HG03565 (cell line): ENCODE results near the gene DENND2D.

Experiments
- ATAC-seq: cut with Tn5 transposase; IDR thresholded peaks from one replicate; pipeline ENCODE4 v1.9.1; 2021; ENCODE audit warnings: mild to moderate bottlenecking, moderate library complexity; ENCODE audit not compliant: unreplicated experiment

DENND2D gene

DNA sequence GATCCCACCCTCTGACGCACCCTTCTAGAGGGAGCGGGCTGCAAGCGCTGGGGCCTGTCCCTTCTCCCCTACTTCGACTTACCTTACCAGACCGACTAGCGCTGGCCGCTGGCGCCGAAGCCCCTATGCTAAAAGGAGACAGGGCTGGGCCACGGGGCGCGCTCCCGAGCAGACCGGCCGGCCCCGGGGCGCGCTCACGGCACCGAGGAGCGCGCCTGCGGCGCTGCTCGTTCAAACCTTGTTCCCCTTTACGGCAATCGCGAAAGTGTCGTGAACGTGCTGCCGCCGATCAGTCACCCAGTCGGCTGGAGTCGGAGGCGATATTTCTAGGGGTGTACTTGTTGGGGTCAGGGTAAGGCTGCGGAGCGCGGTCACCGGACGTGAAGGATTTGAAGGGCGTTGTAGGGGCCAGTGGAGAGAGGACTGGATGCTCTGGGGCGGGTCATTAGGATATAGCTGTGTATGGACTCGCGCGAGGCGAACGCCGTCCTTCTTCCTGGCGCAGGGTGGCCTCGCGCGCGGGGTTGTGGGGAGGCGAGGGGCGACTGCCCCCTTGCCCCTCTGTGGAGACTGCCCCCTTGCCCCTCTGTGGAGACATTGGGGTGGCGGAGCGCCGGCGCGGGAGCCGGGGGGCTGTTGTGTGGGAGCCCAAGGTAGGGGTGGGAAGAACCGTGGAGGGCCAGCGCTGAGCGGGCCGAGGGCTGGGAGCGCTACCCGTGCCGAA is 60.3 kb downstream of the DENND2D start, which contains the start of the genes CEPT1 and DRAM2:
CEPT1 (plus strand) TSS at position 268 of the 724 bp plus-strand sequence. CDS start 7,492 bp downstream, outside the sequence.
DRAM2 (minus strand) TSS at position 138 of the 724 bp plus-strand sequence. CDS start 8,539 bp downstream, outside the sequence.
- peak; percentile 52 for ATAC-seq

- ATAC-seq, result no peak
Measured at GRCh38 chr1:111139324-111139955, 61.0 kb downstream of the DENND2D start.
